ENCODE results near the gene KIAA1191. TPM values are rescaled to one million over a fixed set of nuclear protein-coding genes. Genes with fewer than 3 reads are reported as not detected.
A peak's percentile ranks its signal among the peaks of the same experiment; 100 is the strongest.

KIAA1191 gene
- total RNA-seq, 2 experiments from 2014 or later = 46.3 to 53.6 TPM

- POLR2A ChIA-PET = no interaction called here
- peaks cover 4% of the 10 kb centered on the region for H3K36me3 Mint-ChIP-seq (ENCODE audit: low read depth)
- no peaks in the 10 kb centered on the region for H3K9me3 Mint-ChIP-seq
- no peak for DNase-seq
- H3K27me3 Mint-ChIP-seq = no peaks in the 10 kb centered on the region
- no peaks in the 10 kb centered on the region for H3K4me1 Mint-ChIP-seq
- no peak overlapping the region for H3K27ac Mint-ChIP-seq
- no peak overlapping the region for H3K4me3 Mint-ChIP-seq
- CTCF ChIA-PET = no interaction called here
These were observed 36.3 kb upstream of the KIAA1191 start for GRCh38 chr5:176397736-176398420.

GRCh38 chr5:176396330-176396729, 34.8 kb upstream of the KIAA1191 start:
- H3K9me3 Mint-ChIP-seq = no peaks in the 10 kb centered on the region
- CTCF ChIA-PET = no interaction called here
- no peak for DNase-seq
- H3K36me3 Mint-ChIP-seq (ENCODE audit: low read depth) = peaks cover 9% of the 10 kb centered on the region
- no peak overlapping the region for H3K4me3 Mint-ChIP-seq
- peaks cover 4% of the 10 kb centered on the region for H3K4me1 Mint-ChIP-seq
- H3K27me3 Mint-ChIP-seq = no peaks in the 10 kb centered on the region
- no peak overlapping the region for H3K27ac Mint-ChIP-seq
- POLR2A ChIA-PET = no interaction called here

GRCh38 chr5:176394881-176395675, 33.5 kb upstream of the KIAA1191 start:
- peaks cover 21% of the 10 kb centered on the region for H3K36me3 Mint-ChIP-seq (ENCODE audit: low read depth)
- H3K27me3 Mint-ChIP-seq = no peaks in the 10 kb centered on the region
- POLR2A ChIA-PET = interaction anchor here (0.6 kb wide), 1 partner anchor 1707 kb away, joined by 3 read pairs; no protein-coding TSS in a partner anchor
- no peaks in the 10 kb centered on the region for H3K9me3 Mint-ChIP-seq
- H3K27ac Mint-ChIP-seq = peak overlapping the region; percentile 60
- H3K4me1 Mint-ChIP-seq = peaks cover 8% of the 10 kb centered on the region
- CTCF ChIA-PET = interaction anchor here (1.0 kb wide), 2 partner anchors 34 to 54 kb away, joined by 3 read pairs; partner anchors contain the start of gene FAF2
- DNase-seq = no peak
- no peak overlapping the region for H3K4me3 Mint-ChIP-seq

- H3K27me3 Mint-ChIP-seq = no peaks in the 10 kb centered on the region
- H3K4me1 Mint-ChIP-seq = peaks cover 14% of the 10 kb centered on the region
- DNase-seq = no peak
- no peak overlapping the region for H3K4me3 Mint-ChIP-seq
- peaks cover 25% of the 10 kb centered on the region for H3K36me3 Mint-ChIP-seq (ENCODE audit: low read depth)
- no peaks in the 10 kb centered on the region for H3K9me3 Mint-ChIP-seq
- ChIA-PET POLR2A (no interaction called here), CTCF (interaction anchor here (1.0 to 2.1 kb wide), 2 partner anchors 12 to 54 kb away, joined by 3 to 8 read pairs; partner anchors contain the start of gene FAF2)
- H3K27ac Mint-ChIP-seq = no peak overlapping the region
These were observed 32.5 kb upstream of the KIAA1191 start for GRCh38 chr5:176394096-176394495.

GRCh38 chr5:176392526-176392925, 31.0 kb upstream of the KIAA1191 start:
- ChIA-PET CTCF (interaction anchor here (1.5 to 2.1 kb wide), 2 partner anchors 14 to 55 kb away, joined by 5 to 8 read pairs; no protein-coding TSS in a partner anchor), POLR2A (no interaction called here)
- no peak for DNase-seq
- H3K4me3 Mint-ChIP-seq = no peak overlapping the region
- H3K36me3 Mint-ChIP-seq (ENCODE audit: low read depth) = peaks cover 25% of the 10 kb centered on the region
- H3K27ac Mint-ChIP-seq = no peak overlapping the region
- H3K27me3 Mint-ChIP-seq = no peaks in the 10 kb centered on the region
- peaks cover 18% of the 10 kb centered on the region for H3K4me1 Mint-ChIP-seq
- H3K9me3 Mint-ChIP-seq = no peaks in the 10 kb centered on the region

- Mint-ChIP-seq H3K4me3 (no peak overlapping the region), H3K27me3 (no peaks in the 10 kb centered on the region), H3K4me1 (peaks cover 23% of the 10 kb centered on the region), H3K27ac (no peak overlapping the region), H3K9me3 (no peaks in the 10 kb centered on the region), H3K36me3 (ENCODE audit: low read depth) (peaks cover 25% of the 10 kb centered on the region)
- ChIA-PET CTCF (interaction anchor here (1.1 to 1.5 kb wide), 2 partner anchors 32 to 56 kb away, joined by 3 to 5 read pairs; no protein-coding TSS in a partner anchor), POLR2A (no interaction called here)
- DNase-seq = no peak
These were observed 30.4 kb upstream of the KIAA1191 start for GRCh38 chr5:176391999-176392398.

GRCh38 chr5:176391479-176391878, 29.9 kb upstream of the KIAA1191 start:
- DNase-seq = no peak
- ChIA-PET CTCF (interaction anchor here (1.1 to 1.5 kb wide), 2 partner anchors 31 to 56 kb away, joined by 3 to 5 read pairs; no protein-coding TSS in a partner anchor), POLR2A (no interaction called here)
- Mint-ChIP-seq H3K27me3 (no peaks in the 10 kb centered on the region), H3K9me3 (no peaks in the 10 kb centered on the region), H3K36me3 (ENCODE audit: low read depth) (peaks cover 28% of the 10 kb centered on the region), H3K4me1 (peaks cover 28% of the 10 kb centered on the region), H3K4me3 (no peak overlapping the region), H3K27ac (no peak overlapping the region)

GRCh38 chr5:176389135-176390123, 27.9 kb upstream of the KIAA1191 start:
- H3K4me1 Mint-ChIP-seq = peaks cover 39% of the 10 kb centered on the region
- ChIA-PET CTCF (interaction anchor here (0.7 to 1.1 kb wide), 2 partner anchors 58 to 1054 kb away, joined by 3 to 8 read pairs; no protein-coding TSS in a partner anchor), POLR2A (interaction anchor here (0.7 kb wide), 1 partner anchor 35 kb away, joined by 4 read pairs; no protein-coding TSS in a partner anchor)
- peak overlapping the region; percentile 95 for H3K4me3 Mint-ChIP-seq
- H3K27me3 Mint-ChIP-seq = no peaks in the 10 kb centered on the region
- no peaks in the 10 kb centered on the region for H3K9me3 Mint-ChIP-seq
- no peak for DNase-seq
- H3K27ac Mint-ChIP-seq = peak overlapping the region; percentile 98
- peaks cover 44% of the 10 kb centered on the region for H3K36me3 Mint-ChIP-seq (ENCODE audit: low read depth)

- Mint-ChIP-seq H3K36me3 (ENCODE audit: low read depth) (peaks cover 52% of the 10 kb centered on the region), H3K9me3 (no peaks in the 10 kb centered on the region), H3K27me3 (no peaks in the 10 kb centered on the region), H3K4me3 (peak within 1 kb of the TSS; percentile 95), H3K27ac (peak within 1 kb of the TSS; percentile 98), H3K4me1 (peaks cover 39% of the 10 kb centered on the region)
- DNase-seq = peak; percentile 100
- CTCF ChIA-PET = no interaction called here
- POLR2A ChIA-PET = no interaction called here
These were observed 27.0 kb upstream of the KIAA1191 start, which contains the start of the genes HIGD2A and NOP16 for GRCh38 chr5:176388444-176389134. Gene HIGD2A, plus strand, starts transcription at chr5:176388751. Its CDS starts 69 bp downstream, at chr5:176388820. Gene NOP16, minus strand, starts transcription at chr5:176388598. Its CDS starts 59 bp downstream, at chr5:176388539.

- no peak for DNase-seq
- peaks cover 39% of the 10 kb centered on the region for H3K4me1 Mint-ChIP-seq
- H3K36me3 Mint-ChIP-seq (ENCODE audit: low read depth) = peaks cover 55% of the 10 kb centered on the region
- H3K27ac Mint-ChIP-seq = peak overlapping the region; percentile 98
- no peaks in the 10 kb centered on the region for H3K27me3 Mint-ChIP-seq
- no peaks in the 10 kb centered on the region for H3K9me3 Mint-ChIP-seq
- peak overlapping the region; percentile 95 for H3K4me3 Mint-ChIP-seq
- ChIA-PET POLR2A (no interaction called here), CTCF (no interaction called here)
These were observed 26.5 kb upstream of the KIAA1191 start for GRCh38 chr5:176388003-176388443.

- no peak for DNase-seq
- Mint-ChIP-seq H3K4me1 (peaks cover 39% of the 10 kb centered on the region), H3K36me3 (ENCODE audit: low read depth) (peaks cover 56% of the 10 kb centered on the region), H3K27me3 (no peaks in the 10 kb centered on the region), H3K9me3 (no peaks in the 10 kb centered on the region), H3K27ac (peak overlapping the region; percentile 98), H3K4me3 (peak overlapping the region; percentile 95)
- ChIA-PET CTCF (no interaction called here), POLR2A (no interaction called here)
These were observed 25.9 kb upstream of the KIAA1191 start for GRCh38 chr5:176387384-176387925.
